Measurements from ENCODE around the gene CPTP.

The CPTP gene

DNA sequence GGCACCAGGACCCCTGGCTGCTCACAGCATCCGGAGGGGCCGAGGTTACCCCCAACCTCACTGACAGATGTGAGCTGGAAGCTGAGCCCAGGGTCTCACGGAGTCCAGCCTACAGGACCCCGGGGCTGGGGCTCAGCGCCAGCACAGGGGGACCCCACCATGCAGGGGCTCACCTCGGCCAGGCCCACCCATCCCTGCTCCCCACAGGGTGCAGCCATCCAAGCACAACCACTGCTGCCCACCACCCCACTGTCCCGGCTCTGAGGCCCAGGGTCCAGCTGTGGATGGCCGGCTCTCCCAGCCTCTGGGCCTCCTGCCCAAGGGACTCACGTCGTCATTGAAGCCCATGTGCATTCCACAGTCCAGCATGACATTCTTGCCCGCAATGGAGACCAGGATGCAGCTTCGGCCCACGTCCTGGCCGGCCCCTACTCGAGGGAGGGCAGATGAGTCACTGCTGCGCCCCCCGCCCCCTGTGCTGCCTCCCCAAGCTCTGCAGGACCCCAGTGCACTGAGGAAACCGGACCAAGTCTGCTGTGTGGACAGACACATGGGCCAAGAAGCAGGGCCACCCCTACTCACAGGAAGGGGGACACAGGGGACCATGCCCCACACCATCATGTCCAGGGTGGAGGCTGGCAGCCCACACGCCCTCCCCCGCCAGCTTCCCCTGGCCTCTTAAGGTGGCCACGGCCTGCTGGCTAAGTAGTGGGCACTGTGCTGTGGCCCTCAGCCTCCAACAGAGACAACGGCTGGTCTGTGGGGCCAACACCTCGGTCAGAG lies 3.7 kb upstream of the CPTP start:
- DNase-seq: no peak

DNA sequence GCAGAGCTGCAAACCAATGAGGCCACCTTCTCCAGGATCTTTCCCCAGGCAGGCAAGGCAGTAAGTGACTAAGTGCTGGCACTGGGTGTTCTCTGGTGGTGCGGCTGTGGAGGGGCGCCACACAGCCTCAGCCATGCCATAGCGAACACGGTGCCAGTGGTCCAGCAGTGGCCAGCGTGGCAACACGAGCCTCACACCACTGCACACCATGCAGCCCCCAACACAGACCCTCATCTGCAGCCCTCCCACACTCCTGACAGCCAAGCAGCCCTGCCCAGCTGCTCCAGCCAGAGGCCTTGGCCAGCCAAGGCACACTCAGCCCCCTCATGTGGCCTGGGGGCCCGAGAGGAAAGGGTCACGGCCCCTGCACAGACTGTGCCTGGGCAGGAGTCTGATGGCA lies 3.1 kb upstream of the CPTP start:
- DNase-seq: no peak

DNA sequence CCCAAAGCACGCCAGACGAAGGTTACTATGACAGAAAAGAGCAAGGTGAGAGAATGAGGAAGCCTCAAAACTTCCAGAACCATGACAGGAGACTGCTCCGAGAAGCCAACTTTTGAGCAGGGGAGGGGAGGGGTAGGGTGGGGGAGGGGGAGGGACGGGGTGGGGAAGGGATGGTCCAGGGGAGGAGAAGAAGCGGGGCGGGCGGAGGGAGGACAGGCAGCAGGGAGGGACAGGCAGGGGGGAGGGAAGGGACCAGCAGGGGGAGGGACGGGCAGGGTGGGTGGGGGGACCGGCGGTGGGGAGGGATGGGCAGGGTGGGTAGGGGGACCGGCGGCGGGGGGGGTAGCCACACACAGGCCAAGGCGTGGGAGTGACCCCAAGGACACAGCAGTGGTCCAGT lies 2.2 kb upstream of the CPTP start:
- DNase-seq: no peak

DNA sequence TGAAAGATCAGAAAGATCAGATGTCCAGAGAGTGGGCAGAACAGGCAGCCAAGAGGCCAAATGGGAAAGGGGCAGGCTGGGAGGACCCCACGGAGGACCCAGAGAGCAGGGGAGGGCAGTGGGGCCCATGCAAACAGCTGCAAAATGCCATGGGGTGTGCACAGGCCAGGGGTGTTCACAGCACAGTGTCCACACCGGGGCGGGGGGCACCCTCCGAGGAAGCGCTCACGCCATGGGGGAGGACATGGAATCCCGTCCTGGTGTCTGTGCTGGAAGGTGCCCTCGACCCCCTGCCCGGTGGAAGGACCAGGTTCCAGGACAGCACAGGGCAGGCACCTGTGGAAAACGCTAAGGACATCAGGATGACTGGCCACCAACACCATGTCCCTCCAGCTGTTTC lies 1.6 kb upstream of the CPTP start:
- no peak for DNase-seq

DNA sequence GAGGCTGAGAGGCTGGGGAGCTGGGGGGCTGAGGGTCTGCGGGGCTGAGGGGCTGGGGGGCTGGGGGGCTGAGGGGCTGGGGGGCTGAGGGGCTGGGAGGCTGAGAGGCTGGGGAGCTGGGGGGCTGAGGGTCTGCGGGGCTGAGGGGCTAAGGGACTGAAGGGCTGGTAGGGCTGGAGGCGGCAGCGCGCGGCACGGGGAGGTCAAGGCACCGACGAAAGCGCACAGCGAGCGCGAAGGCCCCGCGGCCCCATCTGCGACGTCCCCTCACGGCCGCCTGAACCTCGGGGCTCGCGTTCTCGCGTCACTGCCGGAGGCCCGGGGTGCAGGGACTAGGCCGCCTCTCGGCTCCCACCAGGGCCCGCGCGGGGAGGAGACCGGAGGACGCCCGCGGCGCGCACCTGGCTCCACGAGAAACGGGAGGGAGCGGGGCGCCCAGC lies 498 bp upstream of the CPTP start:
- DNase-seq: no peak

DNA sequence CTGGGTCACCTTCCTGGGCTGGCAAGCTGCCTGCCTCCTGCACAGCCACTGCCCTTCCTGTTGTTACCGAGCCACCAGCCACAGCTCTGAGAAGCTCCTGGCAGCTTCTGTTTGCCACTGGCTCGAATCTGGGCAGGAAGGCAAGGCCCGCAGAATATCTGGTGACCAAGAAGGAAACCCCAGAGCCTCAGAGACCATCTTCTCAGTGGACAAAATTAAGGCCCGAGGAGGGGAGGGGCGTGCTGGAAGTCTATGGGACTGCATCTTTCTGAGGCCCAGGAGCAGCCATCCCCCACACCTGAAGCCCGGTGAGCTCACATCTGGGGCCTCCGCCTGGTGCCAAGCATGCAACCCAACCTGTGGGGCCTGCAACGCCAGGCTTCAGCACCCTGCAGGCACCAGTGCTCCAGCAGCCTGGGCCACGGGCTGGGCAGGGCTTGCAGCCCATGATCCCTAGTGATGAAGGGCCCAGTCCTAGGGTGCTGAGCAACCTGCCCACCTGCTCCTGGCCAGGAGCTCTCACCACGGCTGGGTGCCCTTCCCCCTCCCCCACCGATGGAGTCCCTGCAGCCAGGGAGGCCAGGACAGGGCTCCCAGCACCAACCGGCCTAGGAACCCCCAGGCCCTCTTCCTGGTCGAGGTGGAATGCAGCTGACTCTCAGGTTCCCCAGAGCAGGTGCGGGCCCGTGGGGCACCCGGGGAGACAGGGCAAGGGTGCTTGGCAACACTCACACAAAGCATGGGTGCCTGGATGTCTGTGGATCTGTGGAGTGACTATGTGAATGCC lies 879 bp downstream of the CPTP start:
- no peak for DNase-seq

DNA sequence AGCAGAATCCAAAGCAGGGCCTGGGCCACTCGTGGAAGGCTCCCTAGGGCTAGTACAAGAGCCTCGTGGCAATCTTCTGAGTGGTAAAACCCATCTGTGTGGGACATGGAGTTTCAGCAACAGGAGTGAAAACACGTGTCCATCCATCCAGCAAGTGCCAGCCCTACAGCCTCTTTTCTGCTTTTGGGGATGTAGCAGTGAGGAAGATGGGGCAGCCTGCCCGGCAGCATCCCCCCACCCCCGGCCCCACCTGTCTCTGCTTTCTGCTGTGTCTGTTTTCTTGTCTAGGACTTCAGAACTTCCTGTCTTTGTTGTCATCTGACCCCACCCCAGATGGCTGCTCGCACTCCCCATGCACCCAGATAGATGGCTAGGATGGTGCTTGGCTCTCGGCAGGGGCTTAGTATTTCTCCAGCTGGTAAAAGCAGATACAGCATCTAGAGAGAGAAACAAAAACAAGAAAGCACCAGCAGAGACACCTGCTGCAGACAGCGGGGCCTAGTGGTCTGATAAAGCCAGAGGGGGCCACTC lies 1.5 kb downstream of the CPTP start:
- no peak for DNase-seq

DNA sequence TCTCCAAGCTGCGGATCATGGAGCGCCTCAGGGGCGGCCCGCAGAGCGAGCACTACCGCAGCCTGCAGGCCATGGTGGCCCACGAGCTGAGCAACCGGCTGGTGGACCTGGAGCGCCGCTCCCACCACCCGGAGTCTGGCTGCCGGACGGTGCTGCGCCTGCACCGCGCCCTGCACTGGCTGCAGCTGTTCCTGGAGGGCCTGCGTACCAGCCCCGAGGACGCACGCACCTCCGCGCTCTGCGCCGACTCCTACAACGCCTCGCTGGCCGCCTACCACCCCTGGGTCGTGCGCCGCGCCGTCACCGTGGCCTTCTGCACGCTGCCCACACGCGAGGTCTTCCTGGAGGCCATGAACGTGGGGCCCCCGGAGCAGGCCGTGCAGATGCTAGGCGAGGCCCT lies 2.7 kb downstream of the CPTP start:
- DNase-seq: no peak

DNA sequence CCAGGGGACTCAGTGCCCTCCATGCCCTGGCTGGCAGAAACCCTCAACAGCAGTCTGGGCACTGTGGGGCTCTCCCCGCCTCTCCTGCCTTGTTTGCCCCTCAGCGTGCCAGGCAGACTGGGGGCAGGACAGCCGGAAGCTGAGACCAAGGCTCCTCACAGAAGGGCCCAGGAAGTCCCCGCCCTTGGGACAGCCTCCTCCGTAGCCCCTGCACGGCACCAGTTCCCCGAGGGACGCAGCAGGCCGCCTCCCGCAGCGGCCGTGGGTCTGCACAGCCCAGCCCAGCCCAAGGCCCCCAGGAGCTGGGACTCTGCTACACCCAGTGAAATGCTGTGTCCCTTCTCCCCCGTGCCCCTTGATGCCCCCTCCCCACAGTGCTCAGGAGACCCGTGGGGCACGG lies 3.7 kb downstream of the CPTP start:
- no peak for DNase-seq

DNA sequence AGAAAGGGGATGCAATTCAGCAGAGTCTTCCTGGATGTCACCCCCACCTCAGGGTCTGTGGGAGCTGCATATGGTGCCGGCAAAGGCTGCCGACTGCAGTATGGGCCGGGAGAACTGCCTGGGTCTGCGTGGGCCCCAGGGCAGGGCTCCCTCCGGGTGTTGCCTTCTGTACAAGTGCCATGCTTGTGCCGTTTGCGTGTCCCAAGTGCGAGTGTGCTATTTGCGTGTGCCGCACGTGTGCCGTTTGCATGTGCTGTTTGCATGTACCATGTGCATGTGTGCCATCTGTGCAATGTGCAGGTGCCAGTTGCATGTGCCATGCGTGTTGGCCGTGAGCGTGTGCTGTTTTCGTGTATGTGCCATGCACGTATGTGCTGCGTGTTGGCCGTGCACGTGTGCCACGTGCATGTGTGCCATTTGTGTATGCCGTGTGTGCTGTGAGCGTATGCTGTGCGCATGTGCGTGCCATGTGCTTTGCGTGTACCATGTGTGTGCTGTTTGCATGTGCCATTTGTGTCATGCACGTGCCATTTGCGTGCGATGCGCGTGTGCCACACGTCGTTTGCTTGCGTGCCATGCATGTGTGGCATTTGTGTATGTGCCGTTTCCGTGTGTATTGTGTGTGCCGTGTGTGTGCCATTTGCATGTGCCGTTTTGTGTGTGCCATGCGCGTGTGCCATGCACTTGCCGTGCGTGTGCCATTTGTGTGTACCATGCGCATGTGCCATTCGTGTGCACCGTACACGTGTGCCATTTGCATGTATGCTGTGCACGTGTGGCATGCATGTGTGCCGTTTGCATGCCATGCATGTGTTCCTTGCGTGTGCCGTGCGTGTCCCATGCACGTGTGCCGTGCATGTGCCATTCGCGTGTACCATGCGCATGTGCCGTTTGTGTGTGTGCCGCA lies 5.0 kb downstream of the CPTP start:
- DNase-seq: no peak

DNA sequence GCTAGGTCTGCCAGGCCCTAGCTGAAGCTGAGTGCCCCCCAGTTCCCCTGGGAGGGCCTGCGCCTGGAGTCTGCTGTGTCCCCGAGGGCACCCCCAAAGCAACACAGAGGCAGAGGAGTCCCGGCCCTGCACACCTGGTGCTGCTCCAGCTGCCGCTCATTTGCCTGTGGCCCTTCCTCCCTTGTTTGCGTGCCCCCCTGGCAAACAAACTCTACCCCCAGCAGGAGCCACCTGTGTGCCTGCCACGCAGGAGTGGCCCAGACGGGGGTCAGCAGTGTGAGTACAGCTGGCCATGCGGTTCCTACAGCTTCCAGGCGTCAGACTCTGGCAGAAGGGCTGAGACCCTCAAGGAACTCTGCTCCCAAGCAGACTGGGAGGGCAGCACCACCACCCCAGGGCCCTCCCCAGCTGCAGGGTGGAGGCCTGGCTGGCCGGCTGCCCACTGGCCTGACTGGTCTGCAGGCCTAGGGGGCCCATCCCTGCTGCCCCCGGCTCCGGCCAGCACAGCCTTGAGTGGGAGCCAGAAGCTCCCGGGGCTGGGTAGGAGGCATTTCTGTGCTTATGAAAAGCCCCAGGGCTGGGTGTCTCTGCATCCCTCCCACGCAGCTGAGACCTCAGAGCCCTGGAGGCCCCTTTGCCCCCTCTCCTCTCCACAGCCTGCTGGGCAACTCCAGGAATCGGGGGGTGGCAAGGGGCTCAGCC lies 5.9 kb downstream of the CPTP start:
- DNase-seq: no peak

DNA sequence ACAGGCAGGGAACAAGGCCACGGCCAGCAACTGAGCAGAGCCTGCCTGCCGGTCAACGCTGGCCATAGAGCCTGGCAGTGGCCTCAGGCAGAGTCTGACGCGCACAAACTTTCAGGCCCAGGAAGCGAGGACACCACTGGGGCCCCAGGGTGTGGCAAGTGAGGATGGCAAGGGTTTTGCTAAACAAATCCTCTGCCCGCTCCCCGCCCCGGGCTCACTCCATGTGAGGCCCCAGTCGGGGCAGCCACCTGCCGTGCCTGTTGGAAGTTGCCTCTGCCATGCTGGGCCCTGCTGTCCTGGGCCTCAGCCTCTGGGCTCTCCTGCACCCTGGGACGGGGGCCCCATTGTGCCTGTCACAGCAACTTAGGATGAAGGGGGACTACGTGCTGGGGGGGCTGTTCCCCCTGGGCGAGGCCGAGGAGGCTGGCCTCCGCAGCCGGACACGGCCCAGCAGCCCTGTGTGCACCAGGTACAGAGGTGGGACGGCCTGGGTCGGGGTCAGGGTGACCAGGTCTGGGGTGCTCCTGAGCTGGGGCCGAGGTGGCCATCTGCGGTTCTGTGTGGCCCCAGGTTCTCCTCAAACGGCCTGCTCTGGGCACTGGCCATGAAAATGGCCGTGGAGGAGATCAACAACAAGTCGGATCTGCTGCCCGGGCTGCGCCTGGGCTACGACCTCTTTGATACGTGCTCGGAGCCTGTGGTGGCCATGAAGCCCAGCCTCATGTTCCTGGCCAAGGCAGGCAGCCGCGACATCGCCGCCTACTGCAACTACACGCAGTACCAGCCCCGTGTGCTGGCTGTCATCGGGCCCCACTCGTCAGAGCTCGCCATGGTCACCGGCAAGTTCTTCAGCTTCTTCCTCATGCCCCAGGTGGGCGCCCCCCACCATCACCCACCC lies 6.7 kb downstream of the CPTP start, which contains the start of gene TAS1R3:
Gene TAS1R3, plus strand, starts transcription at position 213 of the 898 bp plus-strand sequence. Its CDS starts 66 bp downstream, at position 279.
- no peak for DNase-seq

DNA sequence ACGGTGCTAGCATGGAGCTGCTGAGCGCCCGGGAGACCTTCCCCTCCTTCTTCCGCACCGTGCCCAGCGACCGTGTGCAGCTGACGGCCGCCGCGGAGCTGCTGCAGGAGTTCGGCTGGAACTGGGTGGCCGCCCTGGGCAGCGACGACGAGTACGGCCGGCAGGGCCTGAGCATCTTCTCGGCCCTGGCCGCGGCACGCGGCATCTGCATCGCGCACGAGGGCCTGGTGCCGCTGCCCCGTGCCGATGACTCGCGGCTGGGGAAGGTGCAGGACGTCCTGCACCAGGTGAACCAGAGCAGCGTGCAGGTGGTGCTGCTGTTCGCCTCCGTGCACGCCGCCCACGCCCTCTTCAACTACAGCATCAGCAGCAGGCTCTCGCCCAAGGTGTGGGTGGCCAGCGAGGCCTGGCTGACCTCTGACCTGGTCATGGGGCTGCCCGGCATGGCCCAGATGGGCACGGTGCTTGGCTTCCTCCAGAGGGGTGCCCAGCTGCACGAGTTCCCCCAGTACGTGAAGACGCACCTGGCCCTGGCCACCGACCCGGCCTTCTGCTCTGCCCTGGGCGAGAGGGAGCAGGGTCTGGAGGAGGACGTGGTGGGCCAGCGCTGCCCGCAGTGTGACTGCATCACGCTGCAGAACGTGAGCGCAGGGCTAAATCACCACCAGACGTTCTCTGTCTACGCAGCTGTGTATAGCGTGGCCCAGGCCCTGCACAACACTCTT lies 7.6 kb downstream of the CPTP start:
- no peak for DNase-seq

DNA sequence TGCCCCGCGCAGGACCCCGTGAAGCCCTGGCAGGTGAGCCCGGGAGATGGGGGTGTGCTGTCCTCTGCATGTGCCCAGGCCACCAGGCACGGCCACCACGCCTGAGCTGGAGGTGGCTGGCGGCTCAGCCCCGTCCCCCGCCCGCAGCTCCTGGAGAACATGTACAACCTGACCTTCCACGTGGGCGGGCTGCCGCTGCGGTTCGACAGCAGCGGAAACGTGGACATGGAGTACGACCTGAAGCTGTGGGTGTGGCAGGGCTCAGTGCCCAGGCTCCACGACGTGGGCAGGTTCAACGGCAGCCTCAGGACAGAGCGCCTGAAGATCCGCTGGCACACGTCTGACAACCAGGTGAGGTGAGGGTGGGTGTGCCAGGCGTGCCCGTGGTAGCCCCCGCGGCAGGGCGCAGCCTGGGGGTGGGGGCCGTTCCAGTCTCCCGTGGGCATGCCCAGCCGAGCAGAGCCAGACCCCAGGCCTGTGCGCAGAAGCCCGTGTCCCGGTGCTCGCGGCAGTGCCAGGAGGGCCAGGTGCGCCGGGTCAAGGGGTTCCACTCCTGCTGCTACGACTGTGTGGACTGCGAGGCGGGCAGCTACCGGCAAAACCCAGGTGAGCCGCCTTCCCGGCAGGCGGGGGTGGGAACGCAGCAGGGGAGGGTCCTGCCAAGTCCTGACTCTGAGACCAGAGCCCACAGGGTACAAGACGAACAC lies 8.3 kb downstream of the CPTP start:
- no peak for DNase-seq

DNA sequence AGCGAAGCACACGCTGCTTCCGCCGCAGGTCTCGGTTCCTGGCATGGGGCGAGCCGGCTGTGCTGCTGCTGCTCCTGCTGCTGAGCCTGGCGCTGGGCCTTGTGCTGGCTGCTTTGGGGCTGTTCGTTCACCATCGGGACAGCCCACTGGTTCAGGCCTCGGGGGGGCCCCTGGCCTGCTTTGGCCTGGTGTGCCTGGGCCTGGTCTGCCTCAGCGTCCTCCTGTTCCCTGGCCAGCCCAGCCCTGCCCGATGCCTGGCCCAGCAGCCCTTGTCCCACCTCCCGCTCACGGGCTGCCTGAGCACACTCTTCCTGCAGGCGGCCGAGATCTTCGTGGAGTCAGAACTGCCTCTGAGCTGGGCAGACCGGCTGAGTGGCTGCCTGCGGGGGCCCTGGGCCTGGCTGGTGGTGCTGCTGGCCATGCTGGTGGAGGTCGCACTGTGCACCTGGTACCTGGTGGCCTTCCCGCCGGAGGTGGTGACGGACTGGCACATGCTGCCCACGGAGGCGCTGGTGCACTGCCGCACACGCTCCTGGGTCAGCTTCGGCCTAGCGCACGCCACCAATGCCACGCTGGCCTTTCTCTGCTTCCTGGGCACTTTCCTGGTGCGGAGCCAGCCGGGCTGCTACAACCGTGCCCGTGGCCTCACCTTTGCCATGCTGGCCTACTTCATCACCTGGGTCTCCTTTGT lies 9.1 kb downstream of the CPTP start:
- no peak for DNase-seq

DNA sequence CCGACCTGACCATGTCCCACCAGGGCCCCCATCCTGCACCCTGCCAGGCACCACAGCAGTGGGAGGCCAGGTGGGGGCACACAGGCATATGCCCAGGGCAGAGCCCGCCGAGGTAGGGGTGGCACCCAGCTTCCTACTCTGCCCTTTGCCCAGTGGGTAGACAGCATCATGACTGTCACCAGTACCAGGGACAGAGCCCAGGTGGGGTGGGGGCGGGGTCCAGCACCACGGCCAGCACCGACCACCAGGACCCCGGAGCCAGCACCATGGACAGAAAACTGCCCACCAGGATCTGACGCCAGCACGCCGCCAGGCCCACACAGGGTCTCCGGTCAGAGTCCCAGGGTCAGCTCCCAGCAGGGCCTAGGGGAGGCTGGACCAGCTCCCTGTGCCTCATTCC lies 10.2 kb downstream of the CPTP start:
- no peak for DNase-seq

DNA sequence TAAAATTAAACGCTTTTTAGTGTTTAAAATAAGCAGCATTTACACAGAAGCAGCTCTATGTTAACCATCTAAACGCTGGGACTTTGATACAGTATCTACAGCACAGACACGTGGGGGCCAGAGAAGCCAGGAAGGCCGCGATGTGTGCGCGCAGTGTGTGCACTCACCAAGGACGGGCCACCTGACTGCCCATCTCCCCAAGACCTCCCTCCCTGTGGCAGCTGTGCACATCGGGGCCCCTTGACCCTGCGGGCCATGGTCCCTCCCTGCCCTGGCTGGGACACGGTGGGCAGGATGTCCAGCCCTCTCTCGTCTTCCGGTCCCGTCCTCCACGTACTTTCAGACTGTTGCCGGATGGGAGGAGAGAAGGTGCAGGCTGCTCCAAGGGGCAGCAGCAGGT lies 10.7 kb downstream of the CPTP start:
- DNase-seq: no peak

DNA sequence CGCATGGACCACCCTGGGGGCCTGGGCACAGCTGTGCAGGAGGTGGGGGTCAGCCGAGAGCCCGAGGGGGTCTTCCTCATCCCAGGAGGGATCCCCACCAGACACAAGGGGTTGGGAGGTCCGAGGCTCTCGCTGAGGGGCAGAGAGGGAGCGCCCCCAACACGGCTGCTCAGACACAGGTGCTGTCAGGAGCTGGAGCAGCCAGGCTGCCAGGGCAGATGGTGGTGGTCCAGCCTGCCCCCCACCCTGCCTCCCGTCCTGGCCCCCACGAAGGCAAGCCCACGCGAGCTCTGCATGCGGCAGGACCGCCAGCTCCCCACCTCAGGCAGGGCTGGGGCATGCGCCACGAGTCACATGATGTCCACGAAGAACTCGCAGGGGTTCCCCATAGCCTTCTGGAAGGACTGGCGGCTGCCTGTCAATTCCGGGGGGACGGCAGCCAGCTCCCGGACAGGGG lies 11.2 kb downstream of the CPTP start:
- no peak for DNase-seq

DNA sequence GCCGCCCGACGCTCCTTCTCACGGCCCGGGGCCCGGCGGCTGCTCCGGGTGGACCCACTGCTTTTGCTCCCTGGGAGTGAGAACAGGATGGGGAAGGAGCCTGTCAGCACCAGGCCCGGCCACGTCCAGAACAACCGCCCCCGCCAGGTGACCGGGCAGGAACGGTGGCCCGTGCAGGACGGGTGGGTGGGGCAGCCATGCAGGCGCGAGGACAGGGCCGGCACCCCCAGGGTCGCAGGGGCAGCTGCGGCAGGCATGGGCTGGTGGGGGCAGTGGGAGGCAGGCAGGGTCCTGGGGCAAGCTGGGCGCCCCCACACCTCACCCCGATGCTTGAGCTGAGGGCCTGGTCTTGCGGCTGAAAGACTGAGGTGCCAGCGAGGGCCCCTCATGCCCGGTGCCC lies 11.8 kb downstream of the CPTP start:
- DNase-seq: no peak

All from NCI-H1436 (cell line).